Ovary (tissue), 9 donors: Measurements from ENCODE around the gene ZNF771. TPM values are rescaled to one million over a fixed set of nuclear protein-coding genes. Genes with fewer than 3 reads are reported as not detected.
"Not testable (repeated sequence)": the region's sequence is repeated elsewhere in the genome, so short reads cannot be mapped to it uniquely, and the experiment has no call there.

ENCODE experiments used
- DNase-seq, 5 donors: peaks; one replicate each; pipeline ENCODE4 v3.0.0-alpha.2; 2019 to 2020
- H3K27ac ChIP-seq, 2 donors: fragments of 200-600 bp; one replicate each; pipeline versions ENCODE4 v1.5.1 to v1.8.0; 2019 to 2022
- H3K27me3 ChIP-seq: fragments of 200-600 bp; one replicate; pipeline ENCODE4 v1.8.0; 2022
- H3K36me3 ChIP-seq: fragments of 200-600 bp; sonication (generic); one replicate; pipeline ENCODE4 v1.5.1; 2019
- H3K4me1 ChIP-seq: one replicate; pipeline ENCODE4 v1.8.1; 2013; ENCODE audit warnings: mild to moderate bottlenecking, moderate library complexity; ENCODE audit not compliant: insufficient read depth
- H3K4me3 ChIP-seq: fragments of 200-600 bp; sonication (generic); one replicate; pipeline ENCODE4 v1.5.1; 2017
- H3K9me3 ChIP-seq, 2 donors: fragments of 200-600 bp in 1 of 2; sonication (generic) in 1 of 2; one replicate each; pipeline versions ENCODE4 v1.5.1 to v1.8.1; 2013 to 2019; ENCODE audit warnings: mild to moderate bottlenecking in 1 of 2, moderate library complexity in 1 of 2
- EP300 ChIP-seq: sonication (generic); formaldehyde crosslinking; IDR thresholded peaks from one replicate; pipeline ENCODE4 v1.6.1; 2017; ENCODE audit warnings: antibody characterized with exemption
- POLR2A ChIP-seq: fragments of 450-650 bp; IDR thresholded peaks from one replicate; pipeline ENCODE4 v1.6.1; 2017; ENCODE audit warnings: antibody characterized with exemption, mild to moderate bottlenecking, moderate library complexity
- WGBS, 3 donors: extraction: QIAGEN DNeasy Blood & Tissue Kit in 1 of 3; methylation state at CpG; one replicate each; pipeline versions ENCODE4 v1.1.5 to v1.1.7; 2013 to 2017; 5-methylcytosine and 5-hydroxymethylcytosine counted together
- intact Hi-C, 4 donors: fragments of 100-400 bp; cut with DNase I; formaldehyde crosslinking; loops; one replicate each; pipeline versions ENCODE4 v1.11.0 to v1.15.1; 2022 to 2023
- polyA plus RNA-seq, 2 donors: library from polyadenylated mRNA; stranded (reverse); fragments of 200-250 nt in 1 of 2; fragments of 350-450 nt in 1 of 2; fragmentation: Illumina TruSeq in 1 of 2; extraction: RNeasy Lipid Tissue Mini Kit (QIAGEN cat#74804) in 1 of 2; gene quantifications; one replicate each; pipeline ENCODE4 v1.2.3, GENCODE V29; 2013 to 2014
- total RNA-seq, 7 donors: library from RNA; depleted of rRNA in 2 of 7; stranded (reverse); fragments of >200 nt in 2 of 7; fragmentation: NEBNext Ultra II Directional in 3 of 7; extraction: Animal tissue kit (Norgen Biotek cat#: 25700) in 3 of 7; gene quantifications; one replicate each; pipeline versions ENCODE4 v1.1.0 to v1.2.4, GENCODE V29; 2016 to 2023
- TF ChIP-seq, protein P1 (sequence below), 3 donors: fragments of 450-650 bp in 2 of 3; fragments of 200-600 bp in 1 of 3; IDR thresholded peaks; one replicate each; pipeline versions ENCODE4 v1.5.1 to v1.8.0; 2016 to 2022; ENCODE audit warnings: antibody characterized with exemption in 3 of 3, mild to moderate bottlenecking in 1 of 3
- donor health status: DM: no; HTN: no; CAD: no; lungs with moderate emphysema.
- donor health status: DM: no; HTN: no; CAD: no.
- donor health status: Bipolar disorder and iron deficiency.
- donor health status: DM: yes; HTN: yes; CAD: no.
- donor health status: DM: no; HTN: no; CAD: no.
- donor health status: DM: yes; HTN: yes; CAD: no.

Gene ZNF771
- total and polyA plus RNA-seq, 9 donors: 4.1 to 33.3 (median 15.9) TPM

DNA sequence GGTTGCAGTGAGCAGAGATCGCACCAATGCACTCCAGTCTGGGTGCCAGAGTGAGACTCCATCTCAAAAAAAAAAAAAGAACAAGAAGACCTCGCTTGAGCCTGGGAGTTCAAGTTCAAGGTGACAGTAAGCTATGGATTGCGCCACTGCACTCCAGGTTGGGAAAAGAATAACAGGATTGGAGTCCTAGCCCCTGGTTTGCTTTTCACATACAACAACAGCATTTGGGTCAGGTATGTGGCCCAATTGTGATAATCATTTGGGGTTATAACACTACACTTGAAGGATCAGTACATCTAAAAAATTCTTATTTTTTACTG is 41.7 kb downstream of the ZNF771 start:
- Histone ChIP-seq H3K27me3 (no peaks in the 10 kb centered on the region), H3K4me1 (peaks cover 5% of the 10 kb centered on the region), H3K4me3 (no peak overlapping the region), H3K36me3 (no peaks in the 10 kb centered on the region), H3K27ac (no peak overlapping the region), H3K9me3 (no peaks in the 10 kb centered on the region)
- 70 to 80% (median 78%) methylated on average over 3 of the region's 3 CpGs for WGBS, 3 donors
- intact Hi-C loops: no loop called here
- TF ChIP-seq, protein P1, sequence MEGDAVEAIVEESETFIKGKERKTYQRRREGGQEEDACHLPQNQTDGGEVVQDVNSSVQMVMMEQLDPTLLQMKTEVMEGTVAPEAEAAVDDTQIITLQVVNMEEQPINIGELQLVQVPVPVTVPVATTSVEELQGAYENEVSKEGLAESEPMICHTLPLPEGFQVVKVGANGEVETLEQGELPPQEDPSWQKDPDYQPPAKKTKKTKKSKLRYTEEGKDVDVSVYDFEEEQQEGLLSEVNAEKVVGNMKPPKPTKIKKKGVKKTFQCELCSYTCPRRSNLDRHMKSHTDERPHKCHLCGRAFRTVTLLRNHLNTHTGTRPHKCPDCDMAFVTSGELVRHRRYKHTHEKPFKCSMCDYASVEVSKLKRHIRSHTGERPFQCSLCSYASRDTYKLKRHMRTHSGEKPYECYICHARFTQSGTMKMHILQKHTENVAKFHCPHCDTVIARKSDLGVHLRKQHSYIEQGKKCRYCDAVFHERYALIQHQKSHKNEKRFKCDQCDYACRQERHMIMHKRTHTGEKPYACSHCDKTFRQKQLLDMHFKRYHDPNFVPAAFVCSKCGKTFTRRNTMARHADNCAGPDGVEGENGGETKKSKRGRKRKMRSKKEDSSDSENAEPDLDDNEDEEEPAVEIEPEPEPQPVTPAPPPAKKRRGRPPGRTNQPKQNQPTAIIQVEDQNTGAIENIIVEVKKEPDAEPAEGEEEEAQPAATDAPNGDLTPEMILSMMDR (IDR thresholded peaks at IDR 0.05): no peak
- no peak for TF ChIP-seq POLR2A
- no peak for TF ChIP-seq EP300
- no peak for DNase-seq

DNA sequence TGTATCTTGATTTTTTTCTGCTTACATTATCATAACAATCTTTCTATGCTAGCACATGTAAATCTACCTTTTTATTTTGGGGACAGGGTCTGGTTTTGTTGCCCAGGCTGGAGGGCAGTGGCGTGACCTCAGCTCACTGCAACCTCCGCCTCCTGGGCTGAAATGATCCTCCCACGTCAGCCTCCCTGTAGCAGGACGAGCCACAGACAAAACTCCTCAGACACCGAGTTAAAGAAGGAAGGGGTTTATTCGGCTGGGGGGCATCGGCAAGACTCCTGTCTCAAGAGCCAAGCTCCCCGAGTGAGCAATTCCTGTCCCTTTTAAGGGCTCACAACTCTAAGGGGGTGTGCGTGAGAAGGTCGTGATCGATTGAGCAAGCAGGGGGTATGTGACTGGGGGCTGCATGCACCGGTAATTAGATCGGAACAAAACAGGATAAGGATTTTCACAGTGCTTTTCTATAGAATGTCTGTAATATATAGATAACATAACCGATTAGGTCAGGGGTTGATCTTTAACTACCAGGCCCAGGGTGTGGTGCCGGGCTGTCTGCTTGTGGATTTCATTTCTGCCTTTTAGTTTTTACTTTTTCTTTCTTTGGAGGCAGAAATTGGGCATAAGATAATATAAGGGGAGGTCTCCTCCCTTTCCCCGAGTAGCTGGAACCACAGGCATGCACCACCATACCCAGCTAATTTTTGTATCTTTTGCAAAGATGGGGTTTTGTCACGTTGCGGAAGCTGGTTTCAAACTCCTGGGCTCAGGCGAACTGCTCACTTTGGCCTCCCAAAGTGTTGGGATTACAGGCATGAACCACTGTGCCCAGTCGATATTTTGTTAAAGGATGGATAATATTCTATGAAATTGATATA is 45.5 kb downstream of the ZNF771 start:
- 66 to 74% (median 68%) methylated on average over 20 of the region's 20 CpGs for WGBS, 3 donors
- intact Hi-C loops: not testable (repeated sequence)

DNA sequence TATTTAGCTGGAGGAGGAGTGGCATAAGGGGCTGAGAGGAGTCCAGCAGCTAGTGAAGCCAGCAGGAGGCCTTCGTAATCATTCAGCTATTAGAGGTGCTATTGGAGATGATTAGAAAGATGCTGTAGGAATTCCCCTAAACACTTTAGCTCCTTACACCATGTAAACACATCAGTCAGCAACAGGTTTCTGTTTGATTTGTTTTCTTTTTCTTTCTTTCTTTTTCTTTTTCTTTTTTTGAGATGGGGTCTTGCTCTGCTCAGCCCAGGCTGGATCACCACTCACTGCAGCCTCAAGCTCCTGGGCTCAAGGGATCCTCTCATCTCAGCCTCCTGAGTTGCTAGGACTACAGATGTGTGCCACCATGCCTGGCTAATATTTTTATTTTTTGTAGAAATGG is 48.9 kb downstream of the ZNF771 start:
- TF ChIP-seq EP300 (no peak), POLR2A (no peak)
- TF ChIP-seq, protein P1 (IDR thresholded peaks at IDR 0.05): no peak
- no peaks in the 10 kb centered on the region for H3K4me1 ChIP-seq
- H3K4me3 ChIP-seq: no peak overlapping the region
- intact Hi-C loops: no loop called here
- DNase-seq: no peak
- H3K27ac ChIP-seq: no peak overlapping the region
- WGBS, 3 donors: 69 to 79% (median 75%) methylated on average over 1 of the region's 1 CpG
- H3K36me3 ChIP-seq: no peaks in the 10 kb centered on the region
- no peaks in the 10 kb centered on the region for H3K27me3 ChIP-seq
- H3K9me3 ChIP-seq: no peaks in the 10 kb centered on the region

More for the DNA sequence above, 45.5 kb downstream of the ZNF771 start:
- H3K4me3 ChIP-seq, DNase-seq, H3K27ac ChIP-seq, H3K27me3 ChIP-seq, H3K9me3 ChIP-seq, H3K4me1 ChIP-seq, H3K36me3 ChIP-seq: not testable (repeated sequence)

DNA sequence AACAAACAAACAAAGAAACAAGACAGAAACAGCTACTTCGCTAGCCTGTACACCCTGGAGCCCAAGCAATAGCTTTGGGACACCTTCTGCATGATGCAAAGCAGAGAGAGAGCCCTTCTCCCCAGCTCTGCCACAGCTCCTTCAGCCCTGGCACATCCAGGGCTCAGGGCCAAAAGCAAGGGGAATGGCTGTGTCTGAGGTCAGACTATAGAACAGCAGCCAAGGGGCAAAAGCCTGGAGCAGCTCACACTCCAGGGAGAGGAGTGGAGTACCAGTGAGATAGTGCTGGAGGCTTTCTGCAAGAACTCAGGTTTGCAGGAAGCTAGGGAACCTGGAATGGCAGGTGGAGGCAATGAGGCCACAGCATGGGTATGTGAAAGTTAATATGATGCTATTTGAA is 49.9 kb downstream of the ZNF771 start:
- Histone ChIP-seq H3K27me3 (no peaks in the 10 kb centered on the region), H3K36me3 (no peaks in the 10 kb centered on the region), H3K27ac (no peak overlapping the region), H3K9me3 (no peaks in the 10 kb centered on the region), H3K4me1 (no peaks in the 10 kb centered on the region), H3K4me3 (no peak overlapping the region)
- intact Hi-C loops: no loop called here
- TF ChIP-seq EP300 (no peak), POLR2A (no peak)
- TF ChIP-seq, protein P1 (IDR thresholded peaks at IDR 0.05): no peak
- 88 to 97% (median 96%) methylated on average over 1 of the region's 1 CpG for WGBS, 3 donors
- no peak for DNase-seq

DNA sequence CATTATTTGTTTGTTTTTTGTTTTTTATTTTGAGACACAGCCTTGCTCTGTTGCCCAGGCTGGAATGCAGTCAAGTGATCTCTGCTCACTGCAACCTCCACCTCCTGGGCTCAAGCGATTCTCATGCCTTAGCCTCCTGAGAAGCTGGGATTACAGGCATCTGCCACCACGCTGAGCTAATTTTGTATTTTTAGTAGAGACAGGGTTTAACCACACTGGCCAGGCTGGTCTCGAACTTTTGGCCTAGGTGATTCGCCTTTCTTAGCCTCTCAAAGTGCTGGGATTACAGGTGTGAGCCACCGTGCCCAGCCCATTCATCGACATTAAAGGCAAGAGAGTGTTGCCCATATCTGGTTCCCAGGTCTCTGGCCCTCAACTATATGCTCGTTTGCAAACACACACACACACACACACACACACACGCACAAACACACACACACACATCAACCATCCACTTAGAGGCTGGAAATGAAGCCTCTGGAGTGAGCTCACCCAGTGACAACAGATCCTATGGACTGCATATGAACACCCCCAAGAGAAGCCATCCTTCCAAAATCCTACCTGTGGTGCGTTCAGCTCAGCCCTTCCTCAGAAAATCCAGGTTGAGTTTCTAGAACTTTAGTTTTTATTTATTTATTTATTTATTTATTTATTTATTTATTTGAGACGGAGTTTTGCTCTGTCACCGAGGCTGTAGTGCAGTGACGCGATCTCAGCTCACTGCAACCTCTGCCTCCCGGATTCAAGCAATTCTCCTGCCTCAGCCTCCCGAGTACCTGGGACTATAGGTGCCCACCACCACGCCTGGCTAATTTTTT is 50.5 kb downstream of the ZNF771 start:
- H3K4me1 ChIP-seq: no peaks in the 10 kb centered on the region
- H3K36me3 ChIP-seq: no peaks in the 10 kb centered on the region
- intact Hi-C loops: no loop called here
- H3K27me3 ChIP-seq: no peaks in the 10 kb centered on the region
- no peak overlapping the region for H3K27ac ChIP-seq
- no peaks in the 10 kb centered on the region for H3K9me3 ChIP-seq
- no peak for DNase-seq
- H3K4me3 ChIP-seq: no peak overlapping the region
- WGBS, 3 donors: 88 to 94% (median 90%) methylated on average over 16 of the region's 16 CpGs
- TF ChIP-seq POLR2A: no peak
